Cardiac septum (tissue), 1 donor: Measurements from ENCODE around the gene RNF130. TPM values are rescaled to one million over a fixed set of nuclear protein-coding genes. Genes with fewer than 3 reads are reported as not detected.
"Not testable (repeated sequence)": the region's sequence is repeated elsewhere in the genome, so short reads cannot be mapped to it uniquely, and the experiment has no call there.

Experiments
- DNase-seq: peaks from one replicate; pipeline ENCODE4 v3.0.0-alpha.2; 2020; ENCODE audit warnings: low spot score
- intact Hi-C: fragments of 100-400 bp; cut with DNase I; formaldehyde crosslinking; loops from one replicate; pipeline ENCODE4 v1.14.0; 2022
- total RNA-seq: library from RNA; stranded (reverse); fragmentation: NEBNext Ultra II Directional; extraction: Animal tissue kit (Norgen Biotek cat#: 25700); gene quantifications from one replicate; pipeline ENCODE4 v1.2.1, GENCODE V29; 2021
- donor health status: DM: no; HTN: no; CAD: no.

Gene RNF130
- total RNA-seq, 1 donor from 2014 or later, result 33.7 TPM

GRCh38 chr5:179959118-179959517 is 112.4 kb downstream of the RNF130 start:
- intact Hi-C loops, DNase-seq: not testable (repeated sequence)

- no peak for DNase-seq
- intact Hi-C loops, result no loop called here
These were observed 115.9 kb downstream of the RNF130 start for GRCh38 chr5:179955630-179956029.

- DNase-seq, result no peak
- intact Hi-C loops, result no loop called here
These were observed 116.5 kb downstream of the RNF130 start for GRCh38 chr5:179955062-179955461.

- intact Hi-C loops, result no loop called here
- DNase-seq, result no peak
These were observed 117.1 kb downstream of the RNF130 start for GRCh38 chr5:179954434-179954833.

- intact Hi-C loops, result no loop called here
- no peak for DNase-seq
These were observed 117.6 kb downstream of the RNF130 start for GRCh38 chr5:179953987-179954386.

- intact Hi-C loops, result no loop called here
- DNase-seq, result no peak
These were observed 134.4 kb downstream of the RNF130 start for GRCh38 chr5:179936976-179937681.

GRCh38 chr5:179930788-179931473 is 140.6 kb downstream of the RNF130 start:
- intact Hi-C loops, result no loop called here
- DNase-seq, result no peak

- intact Hi-C loops, result no loop called here
These were observed 143.7 kb downstream of the RNF130 start for GRCh38 chr5:179927824-179928223.

GRCh38 chr5:179926657-179927056 is 144.9 kb downstream of the RNF130 start:
- intact Hi-C loops, result no loop called here
- no peak for DNase-seq

More at GRCh38 chr5:179927824-179928223, 143.7 kb downstream of the RNF130 start:
- no peak for DNase-seq

- no peak for DNase-seq
- intact Hi-C loops, result no loop called here
These were observed 148.1 kb downstream of the RNF130 start for GRCh38 chr5:179923436-179923835.

- DNase-seq, result no peak
These were observed 151.4 kb downstream of the RNF130 start for GRCh38 chr5:179920175-179920574.

GRCh38 chr5:179919487-179920060 is 152.0 kb downstream of the RNF130 start:
- DNase-seq, result no peak
- intact Hi-C loops, result no loop called here

More at GRCh38 chr5:179920175-179920574, 151.4 kb downstream of the RNF130 start:
- intact Hi-C loops, result no loop called here

- no peak for DNase-seq
- intact Hi-C loops, result no loop called here
These were observed 152.6 kb downstream of the RNF130 start for GRCh38 chr5:179918742-179919486.

GRCh38 chr5:179916523-179916922 is 155.0 kb downstream of the RNF130 start:
- no peak for DNase-seq
- intact Hi-C loops, result no loop called here

GRCh38 chr5:179915406-179915935 is 156.1 kb downstream of the RNF130 start:
- intact Hi-C loops, result no loop called here
- no peak for DNase-seq

GRCh38 chr5:179914032-179914755 is 157.4 kb downstream of the RNF130 start:
- intact Hi-C loops, result no loop called here
- no peak for DNase-seq

GRCh38 chr5:179913461-179913860 is 158.1 kb downstream of the RNF130 start:
- DNase-seq, result no peak
- intact Hi-C loops, result no loop called here

GRCh38 chr5:179912951-179913350 is 158.6 kb downstream of the RNF130 start:
- intact Hi-C loops, result no loop called here
- no peak for DNase-seq

GRCh38 chr5:179912386-179912785 is 159.2 kb downstream of the RNF130 start:
- no peak for DNase-seq

More at GRCh38 chr5:179912386-179912785, 159.2 kb downstream of the RNF130 start:
- intact Hi-C loops, result no loop called here
